OCI-LY3 (cell line): ENCODE data around the gene ZNF573.

Experiments
- CTCF ChIP-seq: fragments of 200-600, 300-600 bp; sonication (generic); IDR thresholded peaks from 2 replicates; pipeline ENCODE4 v1.5.1; 2014; ENCODE audit warnings: antibody characterized with exemption, low read length, low read depth
- EZH2phosphoT487 ChIP-seq: fragments of 200-600 bp; shearing (Covaris generic); IDR thresholded peaks from 2 replicates; pipeline ENCODE4 v1.6.1; 2018; ENCODE audit warnings: antibody characterized with exemption, mixed run types, low read depth

GRCh38 chr19:37698216-37698615 lies 81.2 kb downstream of the ZNF573 start:
- TF ChIP-seq EZH2phosphoT487 (no peak), CTCF (no peak)
